ENCODE measurements around the gene CASR. TPM values are rescaled to one million over a fixed set of nuclear protein-coding genes. Genes with fewer than 3 reads are reported as not detected.

The CASR gene
- total and polyA plus RNA-seq, 8 donors = 6.9 to 24.6 (median 10.5) TPM

- no peak for FAIRE-seq
- no peaks in the 10 kb centered on the region for H3K27me3 ChIP-seq
- H3K9me3 ChIP-seq = no peaks in the 10 kb centered on the region
- intact Hi-C loops (cut with DNase I) = no loop called here
- no peak for TF ChIP-seq CTCF (IDR thresholded peaks at IDR 0.05)
- no peaks in the 10 kb centered on the region for H3K36me3 ChIP-seq
- H3K4me3 ChIP-seq = no peak overlapping the region
- ATAC-seq = peak in 2 of 4 donors; percentile 74 to 77
- no peaks in the 10 kb centered on the region for H3K4me1 ChIP-seq
- DNase-seq = no peak
- H3K27ac ChIP-seq = no peak overlapping the region
- WGBS, 2 donors = 82% methylated on average over 13 of the region's 13 CpGs
Measured at GRCh38 chr3:122233101-122233952, 49.9 kb downstream of the CASR start.

- no peaks in the 10 kb centered on the region for H3K27me3 ChIP-seq
- no peak for DNase-seq
- no peak overlapping the region for H3K27ac ChIP-seq
- no peak for FAIRE-seq
- intact Hi-C loops (cut with DNase I) = no loop called here
- TF ChIP-seq CTCF (IDR thresholded peaks at IDR 0.05) = no peak
- H3K36me3 ChIP-seq = no peaks in the 10 kb centered on the region
- H3K4me3 ChIP-seq = no peak overlapping the region
- no peak for ATAC-seq
- no peaks in the 10 kb centered on the region for H3K9me3 ChIP-seq
- no peaks in the 10 kb centered on the region for H3K4me1 ChIP-seq
- 25 to 34% methylated on average over 1 of the region's 1 CpG for WGBS, 2 donors
Measured at GRCh38 chr3:122234117-122234516, 50.6 kb downstream of the CASR start.

- no peak for TF ChIP-seq CTCF (IDR thresholded peaks at IDR 0.05)
- H3K36me3 ChIP-seq = no peaks in the 10 kb centered on the region
Measured at GRCh38 chr3:122235147-122235546, 51.7 kb downstream of the CASR start.

GRCh38 chr3:122239112-122239511 lies 55.6 kb downstream of the CASR start:
- Histone ChIP-seq H3K4me1 (no peaks in the 10 kb centered on the region), H3K36me3 (no peaks in the 10 kb centered on the region), H3K4me3 (no peak overlapping the region), H3K27me3 (no peaks in the 10 kb centered on the region), H3K27ac (no peak overlapping the region), H3K9me3 (no peaks in the 10 kb centered on the region)
- DNase-seq (no peak), ATAC-seq (no peak), FAIRE-seq (no peak)
- no peak for TF ChIP-seq CTCF (IDR thresholded peaks at IDR 0.05)
- 83 to 86% methylated on average over 2 of the region's 2 CpGs for WGBS, 2 donors
- intact Hi-C loops (cut with DNase I) = no loop called here

More at GRCh38 chr3:122235147-122235546, 51.7 kb downstream of the CASR start:
- FAIRE-seq = no peak
- intact Hi-C loops (cut with DNase I) = no loop called here
- no peak for ATAC-seq
- 88 to 95% methylated on average over 3 of the region's 3 CpGs for WGBS, 2 donors
- H3K9me3 ChIP-seq = no peaks in the 10 kb centered on the region
- H3K27me3 ChIP-seq = no peaks in the 10 kb centered on the region
- H3K4me3 ChIP-seq = no peak overlapping the region
- no peak for DNase-seq
- no peak overlapping the region for H3K27ac ChIP-seq
- H3K4me1 ChIP-seq = no peaks in the 10 kb centered on the region
